ENCODE measurements around the gene UCKL1.

The UCKL1 gene

GRCh38 chr20:63970714-63971431, 14.7 kb upstream of the UCKL1 start:
- H3K4me3 ChIP-seq (ENCODE audit: low read length): no peak overlapping the region
- no peak for TF ChIP-seq CTCF (conservative IDR thresholded peaks at IDR 0.05; ENCODE audit: low read depth, low read length)
- no peak for DNase-seq (ENCODE audit: low read depth)

- DNase-seq (ENCODE audit: low read depth): no peak
- TF ChIP-seq CTCF (conservative IDR thresholded peaks at IDR 0.05; ENCODE audit: low read depth, low read length): no peak
- H3K4me3 ChIP-seq (ENCODE audit: low read length): peak within 1 kb of the TSS; percentile 58
Measured at GRCh38 chr20:63969838-63970713, 13.9 kb upstream of the UCKL1 start, which contains the start of gene ZNF512B. TSS of gene ZNF512B (minus strand) at chr20:63969930. CDS start at chr20:63967950, 1,980 bp downstream.

- TF ChIP-seq CTCF (conservative IDR thresholded peaks at IDR 0.05; ENCODE audit: low read depth, low read length): no peak
- DNase-seq (ENCODE audit: low read depth): no peak
- peak overlapping the region; percentile 54 for H3K4me3 ChIP-seq (ENCODE audit: low read length)
Measured at GRCh38 chr20:63968928-63969760, 12.9 kb upstream of the UCKL1 start.

- DNase-seq (ENCODE audit: low read depth): no peak
- peak overlapping the region; percentile 54 for H3K4me3 ChIP-seq (ENCODE audit: low read length)
- no peak for TF ChIP-seq CTCF (conservative IDR thresholded peaks at IDR 0.05; ENCODE audit: low read depth, low read length)
Measured at GRCh38 chr20:63968136-63968927, 12.1 kb upstream of the UCKL1 start.

- no peak for DNase-seq (ENCODE audit: low read depth)
- no peak for TF ChIP-seq CTCF (conservative IDR thresholded peaks at IDR 0.05; ENCODE audit: low read depth, low read length)
- no peak overlapping the region for H3K4me3 ChIP-seq (ENCODE audit: low read length)
Measured at GRCh38 chr20:63967330-63968135, 11.3 kb upstream of the UCKL1 start.
